LNCAP (cell line): ENCODE measurements around the gene NFIX.

ENCODE experiments used
- CTCF ChIP-seq: fragments of 450-650 bp; IDR thresholded peaks from 2 replicates; pipeline ENCODE4 v1.5.1; 2017; ENCODE audit warnings: mild to moderate bottlenecking

NFIX gene

GRCh38 chr19:13120031-13120430 lies 124.8 kb downstream of the NFIX start:
- no peak for TF ChIP-seq CTCF

GRCh38 chr19:13120817-13121216 lies 125.5 kb downstream of the NFIX start:
- no peak for TF ChIP-seq CTCF

GRCh38 chr19:13121551-13122274 lies 126.4 kb downstream of the NFIX start:
- TF ChIP-seq CTCF: no peak

- no peak for TF ChIP-seq CTCF
These were observed 127.1 kb downstream of the NFIX start for GRCh38 chr19:13122275-13122878.

GRCh38 chr19:13122980-13123957 lies 128.0 kb downstream of the NFIX start:
- no peak for TF ChIP-seq CTCF

- TF ChIP-seq CTCF: no peak
These were observed 131.8 kb downstream of the NFIX start for GRCh38 chr19:13127051-13127450.

- TF ChIP-seq CTCF: no peak
These were observed 132.7 kb downstream of the NFIX start for GRCh38 chr19:13127811-13128575.
